HepG2 (cell line): ENCODE measurements around the gene TMEM107. TPM values are rescaled to one million over a fixed set of nuclear protein-coding genes. Genes with fewer than 3 reads are reported as not detected.
A peak's percentile ranks its signal among the peaks of the same experiment; 100 is the strongest.

ENCODE experiments used
- AKAP8 ChIP-seq: sonication (generic); formaldehyde crosslinking; IDR thresholded peaks from 2 replicates; pipeline ENCODE4 v1.5.1; 2020; ENCODE audit warnings: mild to moderate bottlenecking, missing genetic modification reagents
- NCOR1 ChIP-seq: fragments of 200-600 bp; sonication (generic); IDR thresholded peaks from 2 replicates; pipeline ENCODE4 v1.7.0; 2017; ENCODE audit warnings: antibody characterized with exemption, low read length, borderline replicate concordance
- SMAD9 ChIP-seq: sonication (generic); formaldehyde crosslinking; IDR thresholded peaks from 2 replicates; pipeline ENCODE4 v1.5.1; 2020; ENCODE audit warnings: mild to moderate bottlenecking, missing genetic modification reagents
- ZNF136 ChIP-seq: sonication (generic); formaldehyde crosslinking; IDR thresholded peaks from 2 replicates; pipeline ENCODE4 v1.8.1; 2022; ENCODE audit warnings: low read depth, mild to moderate bottlenecking, moderate library complexity, missing genetic modification reagents
- ZNF207 ChIP-seq: fragments of 450-650 bp; IDR thresholded peaks from 2 replicates; pipeline ENCODE4 v1.6.1; 2016; ENCODE audit warnings: antibody characterized with exemption, borderline replicate concordance
- ZNF274 ChIP-seq: sonication (generic); formaldehyde crosslinking; IDR thresholded peaks from 2 replicates; pipeline ENCODE4 v1.5.1; 2020; ENCODE audit warnings: mild to moderate bottlenecking, missing genetic modification reagents
- ZNF383 ChIP-seq: sonication (generic); formaldehyde crosslinking; IDR thresholded peaks from 2 replicates; pipeline ENCODE4 v1.4.0; 2020; ENCODE audit warnings: missing genetic modification reagents, mild to moderate bottlenecking, borderline replicate concordance
- ZNF543 ChIP-seq: sonication (generic); formaldehyde crosslinking; IDR thresholded peaks from 2 replicates; pipeline ENCODE4 v1.4.0; 2020; ENCODE audit warnings: mild to moderate bottlenecking, missing genetic modification reagents
- polyA plus RNA-seq, 8 experiments: library from polyadenylated mRNA; depleted of rRNA in 3 of 8; stranded (reverse) in 7 of 8; unstranded in 1 of 8; fragments of >200 nt; fragmentation: Illumina TruSeq in 4 of 8; extraction: Trizol in 4 of 8; gene quantifications; 2 replicates each; pipeline versions ENCODE4 v1.2.1 to v1.2.3, GENCODE V29; 2011 to 2016; ENCODE audit warnings: low read depth in 4 of 8, missing spikeins in 1 of 8, mixed read lengths in 1 of 8; ENCODE audit not compliant: insufficient read depth in 1 of 8
- total RNA-seq, 5 experiments: library from RNA; depleted of rRNA; stranded (reverse); fragments of >200 nt; fragmentation: Illumina TruSeq; extraction: Trizol; gene quantifications; 2 replicates each; pipeline ENCODE4 v1.2.3, GENCODE V29; 2016; ENCODE audit warnings: low read depth in 1 of 5
- TF ChIP-seq, protein P1 (sequence below), 2 experiments: sonication (generic) in 1 of 2; formaldehyde crosslinking in 1 of 2; IDR thresholded peaks; 2 replicates each; pipeline versions ENCODE4 v1.6.1 to v1.9.0; 2014 to 2022; ENCODE audit warnings: antibody characterized with exemption in 1 of 2, borderline replicate concordance in 1 of 2, inconsistent platforms in 1 of 2, low read depth in 1 of 2, missing genetic modification reagents in 1 of 2
- TF ChIP-seq, protein P2 (sequence below): IDR thresholded peaks from 2 replicates; pipeline ENCODE4 v1.6.1; 2016; ENCODE audit warnings: low read depth
- TF ChIP-seq, protein P3 (sequence below): sonication (generic); formaldehyde crosslinking; IDR thresholded peaks from 2 replicates; pipeline ENCODE4 v1.4.0; 2020; ENCODE audit warnings: low read depth, missing genetic modification reagents
- TF ChIP-seq, protein P4 (sequence below): conservative IDR thresholded peaks from 2 replicates; pipeline ENCODE4 v1.6.1; 2018; ENCODE audit warnings: missing genetic modification reagents
- TF ChIP-seq, protein P5 (sequence below): sonication (generic); formaldehyde crosslinking; IDR thresholded peaks from 2 replicates; pipeline ENCODE4 v1.5.1; 2020; ENCODE audit warnings: mild to moderate bottlenecking, missing genetic modification reagents, moderate library complexity

The TMEM107 gene
- total and polyA plus RNA-seq, 2 of the 13 experiments (the other 11 are each of a cell fraction or from before 2014, with no cell fraction given) = 7.2 to 15.3 TPM

DNA sequence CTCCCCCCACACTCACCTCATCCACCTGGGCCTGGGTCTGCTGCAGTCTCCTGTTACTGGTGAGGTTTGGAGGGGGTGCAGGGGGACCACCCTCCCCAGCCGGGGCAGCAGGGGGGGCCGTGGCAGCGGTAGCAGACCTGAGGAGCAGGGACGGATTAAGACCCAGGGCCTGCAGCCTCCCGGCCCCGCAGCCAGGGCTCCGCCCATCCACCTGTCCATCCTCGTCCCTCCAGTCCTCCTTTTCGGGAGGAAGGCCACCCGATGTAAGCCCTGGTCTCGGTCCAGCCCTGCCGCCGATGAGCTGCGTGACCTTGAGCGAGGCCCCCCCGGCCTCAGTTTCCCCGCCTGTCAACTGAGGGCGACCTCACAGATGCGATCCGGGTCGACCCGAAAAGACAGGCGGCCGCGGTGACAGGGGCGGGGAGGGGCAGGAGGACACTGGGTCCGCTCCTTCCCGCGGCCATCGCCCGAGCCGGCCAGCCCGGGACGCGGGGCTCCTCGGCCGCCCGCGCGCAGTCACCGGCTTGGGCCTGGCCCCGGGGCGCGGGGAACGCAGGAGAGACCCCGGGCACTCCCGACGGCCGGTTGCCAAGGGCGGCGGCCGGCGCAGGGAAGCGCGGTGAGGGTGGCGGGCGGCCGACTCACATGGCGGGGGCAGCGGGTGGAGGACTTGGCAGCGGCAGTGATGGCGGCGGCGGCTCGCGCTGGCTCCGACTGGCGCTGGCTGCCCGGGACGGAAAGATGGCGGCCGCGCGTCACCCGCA lies 13.8 kb downstream of the TMEM107 start, which contains the start of gene VAMP2 (continued):
- TF ChIP-seq ZNF207 (no peak), NCOR1 (no peak), SMAD9 (CRISPR knock-in tag) (no peak), ZNF383 (no peak), ZNF543 (CRISPR knock-in tag) (0 out of 2 replicates have a peak, but pooled peaks have one; percentile 14), ZNF136 (CRISPR knock-in tag) (no peak), ZNF274 (CRISPR knock-in tag) (peak; percentile 65; the same call in 1 of the 2 replicates), AKAP8 (peak; percentile 49; the same call in 1 of the 2 replicates)
- TF ChIP-seq, protein P1, sequence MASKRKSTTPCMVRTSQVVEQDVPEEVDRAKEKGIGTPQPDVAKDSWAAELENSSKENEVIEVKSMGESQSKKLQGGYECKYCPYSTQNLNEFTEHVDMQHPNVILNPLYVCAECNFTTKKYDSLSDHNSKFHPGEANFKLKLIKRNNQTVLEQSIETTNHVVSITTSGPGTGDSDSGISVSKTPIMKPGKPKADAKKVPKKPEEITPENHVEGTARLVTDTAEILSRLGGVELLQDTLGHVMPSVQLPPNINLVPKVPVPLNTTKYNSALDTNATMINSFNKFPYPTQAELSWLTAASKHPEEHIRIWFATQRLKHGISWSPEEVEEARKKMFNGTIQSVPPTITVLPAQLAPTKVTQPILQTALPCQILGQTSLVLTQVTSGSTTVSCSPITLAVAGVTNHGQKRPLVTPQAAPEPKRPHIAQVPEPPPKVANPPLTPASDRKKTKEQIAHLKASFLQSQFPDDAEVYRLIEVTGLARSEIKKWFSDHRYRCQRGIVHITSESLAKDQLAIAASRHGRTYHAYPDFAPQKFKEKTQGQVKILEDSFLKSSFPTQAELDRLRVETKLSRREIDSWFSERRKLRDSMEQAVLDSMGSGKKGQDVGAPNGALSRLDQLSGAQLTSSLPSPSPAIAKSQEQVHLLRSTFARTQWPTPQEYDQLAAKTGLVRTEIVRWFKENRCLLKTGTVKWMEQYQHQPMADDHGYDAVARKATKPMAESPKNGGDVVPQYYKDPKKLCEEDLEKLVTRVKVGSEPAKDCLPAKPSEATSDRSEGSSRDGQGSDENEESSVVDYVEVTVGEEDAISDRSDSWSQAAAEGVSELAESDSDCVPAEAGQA (IDR thresholded peaks at IDR 0.05; ENCODE audit: low read depth) = peak; percentile 78
- TF ChIP-seq, protein P1 (CRISPR knock-in tag; IDR thresholded peaks at IDR 0.05; ENCODE audit: borderline replicate concordance) = no peak
- TF ChIP-seq, protein P2, sequence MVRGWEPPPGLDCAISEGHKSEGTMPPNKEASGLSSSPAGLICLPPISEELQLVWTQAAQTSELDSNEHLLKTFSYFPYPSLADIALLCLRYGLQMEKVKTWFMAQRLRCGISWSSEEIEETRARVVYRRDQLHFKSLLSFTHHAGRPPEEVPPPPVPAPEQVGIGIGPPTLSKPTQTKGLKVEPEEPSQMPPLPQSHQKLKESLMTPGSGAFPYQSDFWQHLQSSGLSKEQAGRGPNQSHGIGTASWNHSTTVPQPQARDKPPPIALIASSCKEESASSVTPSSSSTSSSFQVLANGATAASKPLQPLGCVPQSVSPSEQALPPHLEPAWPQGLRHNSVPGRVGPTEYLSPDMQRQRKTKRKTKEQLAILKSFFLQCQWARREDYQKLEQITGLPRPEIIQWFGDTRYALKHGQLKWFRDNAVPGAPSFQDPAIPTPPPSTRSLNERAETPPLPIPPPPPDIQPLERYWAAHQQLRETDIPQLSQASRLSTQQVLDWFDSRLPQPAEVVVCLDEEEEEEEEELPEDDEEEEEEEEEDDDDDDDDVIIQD (CRISPR knock-in tag) = no peak
- TF ChIP-seq, protein P3, sequence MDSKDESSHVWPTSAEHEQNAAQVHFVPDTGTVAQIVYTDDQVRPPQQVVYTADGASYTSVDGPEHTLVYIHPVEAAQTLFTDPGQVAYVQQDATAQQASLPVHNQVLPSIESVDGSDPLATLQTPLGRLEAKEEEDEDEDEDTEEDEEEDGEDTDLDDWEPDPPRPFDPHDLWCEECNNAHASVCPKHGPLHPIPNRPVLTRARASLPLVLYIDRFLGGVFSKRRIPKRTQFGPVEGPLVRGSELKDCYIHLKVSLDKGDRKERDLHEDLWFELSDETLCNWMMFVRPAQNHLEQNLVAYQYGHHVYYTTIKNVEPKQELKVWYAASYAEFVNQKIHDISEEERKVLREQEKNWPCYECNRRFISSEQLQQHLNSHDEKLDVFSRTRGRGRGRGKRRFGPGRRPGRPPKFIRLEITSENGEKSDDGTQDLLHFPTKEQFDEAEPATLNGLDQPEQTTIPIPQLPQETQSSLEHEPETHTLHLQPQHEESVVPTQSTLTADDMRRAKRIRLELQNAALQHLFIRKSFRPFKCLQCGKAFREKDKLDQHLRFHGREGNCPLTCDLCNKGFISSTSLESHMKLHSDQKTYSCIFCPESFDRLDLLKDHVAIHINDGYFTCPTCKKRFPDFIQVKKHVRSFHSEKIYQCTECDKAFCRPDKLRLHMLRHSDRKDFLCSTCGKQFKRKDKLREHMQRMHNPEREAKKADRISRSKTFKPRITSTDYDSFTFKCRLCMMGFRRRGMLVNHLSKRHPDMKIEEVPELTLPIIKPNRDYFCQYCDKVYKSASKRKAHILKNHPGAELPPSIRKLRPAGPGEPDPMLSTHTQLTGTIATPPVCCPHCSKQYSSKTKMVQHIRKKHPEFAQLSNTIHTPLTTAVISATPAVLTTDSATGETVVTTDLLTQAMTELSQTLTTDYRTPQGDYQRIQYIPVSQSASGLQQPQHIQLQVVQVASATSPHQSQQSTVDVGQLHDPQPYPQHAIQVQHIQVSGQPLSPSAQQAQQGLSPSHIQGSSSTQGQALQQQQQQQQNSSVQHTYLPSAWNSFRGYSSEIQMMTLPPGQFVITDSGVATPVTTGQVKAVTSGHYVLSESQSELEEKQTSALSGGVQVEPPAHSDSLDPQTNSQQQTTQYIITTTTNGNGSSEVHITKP (CRISPR knock-in tag) = no peak
- TF ChIP-seq, protein P4, sequence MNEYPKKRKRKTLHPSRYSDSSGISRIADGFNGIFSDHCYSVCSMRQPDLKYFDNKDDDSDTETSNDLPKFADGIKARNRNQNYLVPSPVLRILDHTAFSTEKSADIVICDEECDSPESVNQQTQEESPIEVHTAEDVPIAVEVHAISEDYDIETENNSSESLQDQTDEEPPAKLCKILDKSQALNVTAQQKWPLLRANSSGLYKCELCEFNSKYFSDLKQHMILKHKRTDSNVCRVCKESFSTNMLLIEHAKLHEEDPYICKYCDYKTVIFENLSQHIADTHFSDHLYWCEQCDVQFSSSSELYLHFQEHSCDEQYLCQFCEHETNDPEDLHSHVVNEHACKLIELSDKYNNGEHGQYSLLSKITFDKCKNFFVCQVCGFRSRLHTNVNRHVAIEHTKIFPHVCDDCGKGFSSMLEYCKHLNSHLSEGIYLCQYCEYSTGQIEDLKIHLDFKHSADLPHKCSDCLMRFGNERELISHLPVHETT (CRISPR knock-in tag) = no peak
- TF ChIP-seq, protein P5, sequence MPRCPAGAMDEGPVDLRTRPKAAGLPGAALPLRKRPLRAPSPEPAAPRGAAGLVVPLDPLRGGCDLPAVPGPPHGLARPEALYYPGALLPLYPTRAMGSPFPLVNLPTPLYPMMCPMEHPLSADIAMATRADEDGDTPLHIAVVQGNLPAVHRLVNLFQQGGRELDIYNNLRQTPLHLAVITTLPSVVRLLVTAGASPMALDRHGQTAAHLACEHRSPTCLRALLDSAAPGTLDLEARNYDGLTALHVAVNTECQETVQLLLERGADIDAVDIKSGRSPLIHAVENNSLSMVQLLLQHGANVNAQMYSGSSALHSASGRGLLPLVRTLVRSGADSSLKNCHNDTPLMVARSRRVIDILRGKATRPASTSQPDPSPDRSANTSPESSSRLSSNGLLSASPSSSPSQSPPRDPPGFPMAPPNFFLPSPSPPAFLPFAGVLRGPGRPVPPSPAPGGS = peak; percentile 79; the same call in 1 of the 2 replicates
